Activated T-cell treated with anti-CD3 and anti-CD28 coated beads, Interleukin-2, amount 50 U/mL, for 24 hours (primary cell): ENCODE data around the gene NCAM2.

Experiments
- DNase-seq: peaks from one replicate; pipeline ENCODE4 v3.0.0-alpha.2; 2020
- H3K27ac Mint-ChIP-seq: 2 replicates; pipeline ENCODE4 v1.8.0; 2020; ENCODE audit warnings: mild to moderate bottlenecking, mixed read lengths
- H3K27me3 Mint-ChIP-seq: 2 replicates; pipeline ENCODE4 v1.8.0; 2020; ENCODE audit warnings: mixed read lengths
- H3K36me3 Mint-ChIP-seq: 2 replicates; pipeline ENCODE4 v1.8.0; 2020; ENCODE audit warnings: low read depth, mixed read lengths
- H3K4me1 Mint-ChIP-seq: 2 replicates; pipeline ENCODE4 v1.8.0; 2020; ENCODE audit warnings: low read depth, mixed read lengths
- H3K4me3 Mint-ChIP-seq: 2 replicates; pipeline ENCODE4 v1.8.0; 2020; ENCODE audit warnings: mild to moderate bottlenecking, moderate library complexity, mixed read lengths
- H3K9me3 Mint-ChIP-seq: 2 replicates; pipeline ENCODE4 v1.8.0; 2020; ENCODE audit warnings: mixed read lengths

Gene NCAM2

GRCh38 chr21:21002153-21002552 lies 3.9 kb downstream of the NCAM2 start:
- Mint-ChIP-seq H3K9me3 (no peaks in the 10 kb centered on the region), H3K4me1 (peaks cover 9% of the 10 kb centered on the region), H3K36me3 (no peaks in the 10 kb centered on the region), H3K4me3 (no peak overlapping the region), H3K27ac (no peak overlapping the region), H3K27me3 (peaks cover 23% of the 10 kb centered on the region)
- no peak for DNase-seq

GRCh38 chr21:21003701-21004100 lies 5.5 kb downstream of the NCAM2 start:
- Mint-ChIP-seq H3K4me1 (peaks cover 6% of the 10 kb centered on the region), H3K4me3 (no peak overlapping the region), H3K27ac (no peak overlapping the region), H3K27me3 (peaks cover 16% of the 10 kb centered on the region), H3K9me3 (no peaks in the 10 kb centered on the region), H3K36me3 (no peaks in the 10 kb centered on the region)
- DNase-seq, result no peak

- Mint-ChIP-seq H3K27ac (no peak overlapping the region), H3K9me3 (no peaks in the 10 kb centered on the region), H3K27me3 (no peaks in the 10 kb centered on the region)
Observed at GRCh38 chr21:21007606-21008005, 9.4 kb downstream of the NCAM2 start.

GRCh38 chr21:21010228-21010627 lies 12.0 kb downstream of the NCAM2 start:
- DNase-seq, result no peak
- Mint-ChIP-seq H3K27ac (no peak overlapping the region), H3K4me3 (no peak overlapping the region), H3K27me3 (no peaks in the 10 kb centered on the region), H3K36me3 (no peaks in the 10 kb centered on the region), H3K9me3 (no peaks in the 10 kb centered on the region), H3K4me1 (no peaks in the 10 kb centered on the region)

More at GRCh38 chr21:21007606-21008005, 9.4 kb downstream of the NCAM2 start:
- no peaks in the 10 kb centered on the region for H3K4me1 Mint-ChIP-seq
- no peaks in the 10 kb centered on the region for H3K36me3 Mint-ChIP-seq
- no peak for DNase-seq
- H3K4me3 Mint-ChIP-seq, result no peak overlapping the region

GRCh38 chr21:21010698-21011097 lies 12.5 kb downstream of the NCAM2 start:
- Mint-ChIP-seq H3K4me3 (no peak overlapping the region), H3K27ac (no peak overlapping the region), H3K4me1 (no peaks in the 10 kb centered on the region), H3K9me3 (no peaks in the 10 kb centered on the region), H3K36me3 (no peaks in the 10 kb centered on the region), H3K27me3 (no peaks in the 10 kb centered on the region)
- no peak for DNase-seq

- Mint-ChIP-seq H3K36me3 (no peaks in the 10 kb centered on the region), H3K4me1 (no peaks in the 10 kb centered on the region), H3K27me3 (no peaks in the 10 kb centered on the region), H3K4me3 (no peak overlapping the region), H3K9me3 (no peaks in the 10 kb centered on the region), H3K27ac (no peak overlapping the region)
- no peak for DNase-seq
Observed at GRCh38 chr21:21018821-21019220, 20.6 kb downstream of the NCAM2 start.

- Mint-ChIP-seq H3K27ac (no peak overlapping the region), H3K27me3 (no peaks in the 10 kb centered on the region), H3K9me3 (no peaks in the 10 kb centered on the region), H3K4me3 (no peak overlapping the region), H3K36me3 (no peaks in the 10 kb centered on the region), H3K4me1 (no peaks in the 10 kb centered on the region)
- no peak for DNase-seq
Observed at GRCh38 chr21:21019681-21020080, 21.5 kb downstream of the NCAM2 start.

GRCh38 chr21:21025742-21026141 lies 27.5 kb downstream of the NCAM2 start:
- Mint-ChIP-seq H3K9me3 (no peaks in the 10 kb centered on the region), H3K4me1 (no peaks in the 10 kb centered on the region), H3K4me3 (no peak overlapping the region), H3K27me3 (no peaks in the 10 kb centered on the region), H3K27ac (no peak overlapping the region), H3K36me3 (no peaks in the 10 kb centered on the region)
- no peak for DNase-seq

- Mint-ChIP-seq H3K4me1 (no peaks in the 10 kb centered on the region), H3K27ac (no peak overlapping the region), H3K9me3 (no peaks in the 10 kb centered on the region), H3K36me3 (no peaks in the 10 kb centered on the region), H3K4me3 (no peak overlapping the region), H3K27me3 (no peaks in the 10 kb centered on the region)
- DNase-seq, result no peak
Observed at GRCh38 chr21:21028275-21028820, 30.1 kb downstream of the NCAM2 start.

GRCh38 chr21:21029164-21029563 lies 31.0 kb downstream of the NCAM2 start:
- Mint-ChIP-seq H3K27ac (no peak overlapping the region), H3K4me1 (no peaks in the 10 kb centered on the region), H3K36me3 (no peaks in the 10 kb centered on the region), H3K27me3 (no peaks in the 10 kb centered on the region), H3K4me3 (no peak overlapping the region), H3K9me3 (no peaks in the 10 kb centered on the region)
- DNase-seq, result no peak

GRCh38 chr21:21030311-21030710 lies 32.1 kb downstream of the NCAM2 start:
- no peaks in the 10 kb centered on the region for H3K4me1 Mint-ChIP-seq
- H3K36me3 Mint-ChIP-seq, result no peaks in the 10 kb centered on the region
- no peaks in the 10 kb centered on the region for H3K27me3 Mint-ChIP-seq
- no peak overlapping the region for H3K4me3 Mint-ChIP-seq
- no peak for DNase-seq
- H3K9me3 Mint-ChIP-seq, result no peaks in the 10 kb centered on the region
- H3K27ac Mint-ChIP-seq, result no peak overlapping the region

GRCh38 chr21:21034036-21034435 lies 35.8 kb downstream of the NCAM2 start:
- DNase-seq, result no peak
- H3K36me3 Mint-ChIP-seq, result no peaks in the 10 kb centered on the region
- no peaks in the 10 kb centered on the region for H3K27me3 Mint-ChIP-seq
- no peaks in the 10 kb centered on the region for H3K9me3 Mint-ChIP-seq
- H3K27ac Mint-ChIP-seq, result no peak overlapping the region
- H3K4me3 Mint-ChIP-seq, result no peak overlapping the region
- H3K4me1 Mint-ChIP-seq, result no peaks in the 10 kb centered on the region

GRCh38 chr21:21039624-21040170 lies 41.5 kb downstream of the NCAM2 start:
- H3K4me1 Mint-ChIP-seq, result no peaks in the 10 kb centered on the region
- H3K36me3 Mint-ChIP-seq, result no peaks in the 10 kb centered on the region
- no peaks in the 10 kb centered on the region for H3K9me3 Mint-ChIP-seq
- no peaks in the 10 kb centered on the region for H3K27me3 Mint-ChIP-seq
- H3K27ac Mint-ChIP-seq, result no peak overlapping the region
- no peak for DNase-seq
- no peak overlapping the region for H3K4me3 Mint-ChIP-seq

- Mint-ChIP-seq H3K27ac (no peak overlapping the region), H3K4me1 (no peaks in the 10 kb centered on the region), H3K4me3 (no peak overlapping the region), H3K9me3 (no peaks in the 10 kb centered on the region), H3K36me3 (no peaks in the 10 kb centered on the region), H3K27me3 (no peaks in the 10 kb centered on the region)
- no peak for DNase-seq
Observed at GRCh38 chr21:21045518-21045917, 47.3 kb downstream of the NCAM2 start.

GRCh38 chr21:21046063-21046462 lies 47.9 kb downstream of the NCAM2 start:
- no peak for DNase-seq
- H3K36me3 Mint-ChIP-seq, result no peaks in the 10 kb centered on the region
- H3K4me1 Mint-ChIP-seq, result no peaks in the 10 kb centered on the region
- no peak overlapping the region for H3K4me3 Mint-ChIP-seq
- no peaks in the 10 kb centered on the region for H3K9me3 Mint-ChIP-seq
- H3K27ac Mint-ChIP-seq, result no peak overlapping the region
- no peaks in the 10 kb centered on the region for H3K27me3 Mint-ChIP-seq
